Adrenal gland (tissue), 5 donors: ENCODE data around the gene MINK1.

Source experiments
- CTCF ChIP-seq, 6 experiments: fragments of 450-650 bp in 4 of 6; fragments of 200-600 bp in 2 of 6; sonication (generic) in 1 of 6; IDR thresholded peaks; 1 replicate in 5 of 6; 2 replicates in 1 of 6; pipeline versions ENCODE4 v1.5.1 to v1.8.0; 2016 to 2021; ENCODE audit warnings: antibody characterized with exemption in 6 of 6, mild to moderate bottlenecking in 2 of 6, moderate library complexity in 1 of 6
- POLR2A ChIP-seq, 2 donors: fragments of 450-650 bp; IDR thresholded peaks; one replicate each; pipeline ENCODE4 v1.6.1; 2017; ENCODE audit warnings: antibody characterized with exemption in 2 of 2, mild to moderate bottlenecking in 2 of 2, moderate library complexity in 1 of 2
- donor health status: DM: no; HTN: no; CAD: no.

GRCh38 chr17:4898927-4899326 lies 65.8 kb downstream of the MINK1 start:
- TF ChIP-seq CTCF (IDR thresholded peaks at IDR 0.05) (no peak), POLR2A (IDR thresholded peaks at IDR 0.05) (no peak)
